ENCODE data around the gene ABCG1.

Gene ABCG1

DNA sequence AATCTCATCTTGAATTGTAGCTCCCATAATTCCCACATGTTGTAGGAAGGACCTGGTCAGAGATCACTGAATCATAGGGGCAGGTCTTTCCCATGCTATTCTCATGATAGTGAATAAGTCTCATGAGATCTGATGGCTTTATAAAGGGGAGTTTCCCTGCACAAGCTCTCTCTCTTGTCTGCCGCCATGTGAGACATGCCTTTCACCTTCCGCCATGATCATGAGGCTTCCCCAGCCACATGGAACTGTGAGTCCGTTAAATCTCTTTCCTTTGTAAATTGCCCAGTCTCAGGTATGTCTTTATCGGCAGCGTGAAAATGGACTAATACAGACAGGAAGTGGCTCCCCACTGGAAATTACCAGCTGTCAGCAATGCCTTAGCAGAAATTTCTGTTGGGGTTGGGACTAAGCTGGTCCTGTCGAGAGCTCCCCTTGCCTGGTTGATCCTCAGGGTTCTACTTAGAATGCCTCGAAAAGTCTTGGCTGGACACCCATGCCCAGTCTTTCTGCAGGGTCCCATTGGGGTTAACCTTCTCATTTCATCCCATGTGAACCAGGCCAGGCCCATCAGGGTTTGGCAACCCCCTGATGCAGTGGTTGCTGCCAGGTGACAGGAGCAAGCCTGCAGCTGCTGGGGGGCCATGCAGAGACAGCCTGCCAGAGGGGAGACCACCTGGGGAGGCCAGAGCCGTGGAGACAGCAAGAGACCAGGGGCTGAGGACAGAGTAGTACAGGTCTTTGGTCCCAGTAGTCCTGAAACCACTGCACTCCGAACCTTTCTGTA is 2.8 kb upstream of the ABCG1 start:
- no peak for DNase-seq

DNA sequence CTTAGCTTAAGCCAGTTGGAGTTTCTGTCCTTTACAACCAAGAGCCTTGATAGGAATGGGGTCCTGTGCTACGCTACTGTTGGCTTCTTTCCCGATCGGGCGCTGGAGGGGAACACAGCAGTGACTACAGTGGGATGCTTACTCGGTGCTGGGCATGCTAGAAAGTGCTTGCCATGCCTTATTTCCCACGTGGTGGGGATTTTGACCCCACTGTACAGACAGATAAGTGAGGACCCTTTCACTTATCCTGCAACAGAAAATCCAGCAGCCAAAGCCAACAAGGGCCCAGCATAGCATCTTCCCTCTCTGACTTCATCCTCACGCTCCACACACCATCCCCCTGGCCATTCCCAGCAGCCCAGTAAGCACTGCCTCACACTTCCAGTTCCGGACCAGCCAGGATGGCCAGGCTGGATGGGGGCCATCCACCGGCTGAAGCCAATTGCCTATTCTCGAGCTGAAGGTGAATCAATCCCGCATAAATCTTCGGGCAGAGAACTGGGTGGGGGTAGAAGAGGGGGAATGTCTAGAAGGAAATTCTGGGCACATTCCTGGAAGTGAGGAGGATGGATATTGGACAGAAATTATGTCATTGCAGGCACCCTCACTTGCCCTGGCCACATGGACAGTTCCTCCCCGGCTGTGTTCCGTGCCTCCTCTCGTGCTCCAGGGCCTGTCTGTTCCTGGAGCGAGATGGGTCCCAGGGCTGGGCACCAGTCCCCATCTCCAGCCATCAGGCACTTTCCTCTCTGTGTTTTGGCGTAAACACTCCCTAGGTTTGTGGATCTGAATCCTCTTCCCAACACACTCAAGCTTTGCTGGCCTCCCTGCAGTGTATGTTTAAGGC is 2.0 kb upstream of the ABCG1 start:
- no peak for DNase-seq

DNA sequence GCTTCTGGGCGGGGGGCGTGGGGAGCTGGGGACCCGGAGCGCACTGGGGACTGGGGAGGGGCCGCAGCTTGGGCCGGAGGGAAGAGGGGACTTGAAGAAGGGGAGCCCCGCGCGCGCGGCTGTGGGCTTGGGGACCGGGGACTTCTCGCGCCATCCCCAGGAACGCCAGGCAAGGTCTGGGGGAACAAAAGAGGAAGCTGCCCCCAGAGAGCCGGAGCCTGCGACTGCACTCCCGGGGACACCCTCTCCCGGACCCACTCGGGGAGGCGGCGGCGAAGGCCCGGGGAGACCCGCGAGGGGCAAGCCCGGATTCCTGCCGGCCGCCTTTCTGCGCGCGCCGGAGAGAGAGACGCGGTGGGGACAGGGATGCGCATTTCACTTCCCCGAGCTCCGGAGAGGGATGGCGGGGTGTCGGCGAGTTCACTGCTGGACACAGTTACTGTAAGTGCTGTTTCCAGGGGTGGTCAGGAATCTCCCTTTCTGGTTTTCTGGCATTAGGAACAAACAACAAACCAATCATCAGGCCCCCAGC is 732 bp downstream of the ABCG1 start:
- DNase-seq: no peak

DNA sequence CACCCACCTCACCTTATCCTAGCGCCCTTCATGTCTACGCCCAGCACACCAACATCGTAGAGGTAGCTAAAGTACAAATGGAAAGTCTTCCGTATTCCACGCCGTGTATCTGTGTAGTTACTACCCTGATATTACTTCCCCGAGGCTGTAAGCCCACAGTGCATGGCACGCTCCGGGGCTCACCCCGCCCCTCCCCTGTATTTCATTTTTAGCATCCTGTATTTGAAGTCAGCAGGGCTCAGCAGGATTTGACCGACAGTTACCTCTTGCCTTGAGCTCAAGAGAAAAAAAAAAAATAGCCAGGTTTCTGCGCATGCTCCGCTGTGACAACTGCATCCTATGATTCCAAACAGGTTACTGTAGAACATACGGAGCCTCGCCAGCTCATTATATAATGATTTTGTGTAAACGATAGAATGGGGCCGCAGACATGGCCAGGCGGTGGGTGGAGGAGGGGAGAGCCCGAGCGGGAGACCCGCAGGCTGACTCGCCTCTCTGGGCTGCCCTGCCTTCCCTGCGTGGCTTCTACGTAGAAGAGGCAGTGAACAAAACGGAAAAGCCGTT is 1.3 kb downstream of the ABCG1 start:
- no peak for DNase-seq

DNA sequence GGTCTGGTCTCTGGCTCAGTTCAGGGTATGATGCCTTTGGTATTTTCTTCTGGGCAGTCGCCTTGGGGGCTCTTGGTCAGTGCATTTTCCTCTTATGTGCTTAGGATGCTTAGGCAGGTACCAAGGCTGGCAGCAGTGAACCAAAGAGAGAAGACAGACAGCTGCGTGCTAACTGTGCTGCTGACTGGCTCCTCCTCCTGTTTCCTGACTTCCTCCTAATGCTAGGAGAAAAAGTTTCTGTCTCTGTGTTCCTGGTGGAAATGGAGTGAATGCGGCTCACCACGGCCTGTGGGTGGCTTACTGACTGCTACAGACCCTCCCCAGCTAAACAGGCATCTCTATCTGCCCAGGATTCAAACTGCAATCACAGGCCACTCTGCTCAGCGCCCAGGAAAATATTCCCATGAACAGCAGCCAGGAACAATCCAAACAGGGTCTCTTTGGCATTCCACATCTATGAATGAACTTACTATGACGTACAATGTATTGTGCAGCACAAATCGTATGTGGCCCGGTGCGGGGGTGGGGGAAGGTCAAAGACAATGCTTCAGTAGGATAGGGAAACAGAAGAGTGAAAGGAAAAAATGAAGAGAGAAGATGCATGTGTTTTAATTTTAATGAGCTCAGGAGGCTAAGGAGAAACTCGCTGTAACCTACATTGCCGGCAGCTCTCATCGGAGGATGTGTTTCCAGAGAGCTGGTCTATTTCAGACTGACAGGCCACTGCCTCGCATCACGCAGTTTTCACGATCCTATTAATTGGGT is 2.8 kb downstream of the ABCG1 start:
- DNase-seq: no peak

DNA sequence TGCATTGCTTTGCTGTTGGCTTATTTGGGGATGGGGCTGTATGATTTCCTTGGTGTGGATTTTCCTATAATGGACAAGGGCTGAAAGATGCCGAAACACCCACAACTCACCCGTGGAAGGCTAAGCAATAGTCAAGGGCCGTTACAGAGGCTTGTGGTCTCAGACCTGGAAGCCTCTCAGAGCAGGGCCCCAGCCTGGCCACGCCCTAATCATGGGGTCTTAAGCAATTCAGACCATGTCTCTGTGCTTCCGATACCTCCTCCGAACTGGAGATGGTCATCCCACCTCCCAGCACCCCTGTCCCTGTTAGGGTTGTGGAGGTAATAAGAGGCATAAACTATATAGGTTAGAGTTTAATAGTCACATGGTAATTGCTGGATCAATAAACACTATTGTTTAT is 3.4 kb downstream of the ABCG1 start:
- no peak for DNase-seq

DNA sequence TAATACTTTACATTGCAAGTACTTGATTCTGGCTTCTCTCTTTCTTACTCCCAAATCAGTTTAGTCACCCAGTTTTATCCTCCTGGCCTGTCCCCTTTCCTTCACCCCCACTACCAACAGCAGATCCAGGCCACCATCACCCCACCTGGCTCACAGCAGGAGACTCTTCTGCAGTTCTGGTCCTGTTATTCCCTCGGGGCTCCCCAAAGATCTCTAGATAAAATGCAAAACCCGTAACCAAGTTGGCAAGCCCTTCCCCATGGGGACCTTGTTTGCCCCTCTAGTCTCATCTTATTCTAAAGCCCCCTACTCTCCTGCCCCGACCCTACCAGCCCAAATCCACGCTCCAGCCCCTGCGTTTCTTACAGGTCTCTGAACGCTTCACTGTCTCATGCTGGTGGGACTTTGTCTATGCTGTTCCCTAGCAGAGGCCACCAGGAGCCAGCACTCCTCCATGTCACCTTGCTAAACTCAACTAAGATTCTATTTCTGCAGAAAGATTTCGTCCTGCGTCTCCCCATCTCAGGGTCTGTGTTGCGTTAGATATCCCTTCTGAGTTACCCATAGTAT is 4.0 kb downstream of the ABCG1 start:
- no peak for DNase-seq

DNA sequence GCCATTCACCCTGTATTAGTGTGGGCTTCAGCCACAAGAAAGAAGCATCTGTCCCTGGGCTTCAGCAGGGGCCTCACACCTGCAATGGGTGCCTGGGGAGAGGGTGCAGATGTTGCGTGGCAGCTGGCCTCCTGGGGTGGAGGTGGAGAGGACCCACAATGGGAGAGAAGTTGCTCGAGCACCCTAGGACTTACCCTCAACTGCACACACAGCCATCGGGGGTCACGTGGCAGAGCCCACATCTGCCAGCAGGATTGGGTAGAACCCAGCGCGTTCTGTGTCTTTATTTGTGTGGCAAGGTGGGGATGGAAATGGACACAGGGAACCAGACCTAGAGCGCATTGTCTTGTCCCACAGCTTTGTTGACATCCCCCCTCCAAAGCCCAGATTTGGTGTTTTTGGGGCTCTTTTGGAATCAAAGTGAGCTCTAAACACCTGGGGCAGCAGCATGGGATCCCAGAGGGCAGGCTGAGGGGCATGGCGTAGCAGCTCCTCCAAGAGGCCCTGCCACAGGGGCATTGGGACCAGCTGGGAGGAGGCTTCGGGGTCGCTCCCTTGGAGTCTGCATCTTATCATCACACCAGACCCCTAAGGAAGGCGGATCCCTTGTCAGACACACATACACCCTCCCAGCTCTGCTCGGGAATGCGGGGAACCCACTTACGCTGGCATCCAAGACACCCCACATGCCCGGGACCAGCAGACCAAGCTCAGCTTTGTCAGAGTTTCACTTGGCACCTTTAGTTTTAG is 5.1 kb downstream of the ABCG1 start:
- DNase-seq: no peak

DNA sequence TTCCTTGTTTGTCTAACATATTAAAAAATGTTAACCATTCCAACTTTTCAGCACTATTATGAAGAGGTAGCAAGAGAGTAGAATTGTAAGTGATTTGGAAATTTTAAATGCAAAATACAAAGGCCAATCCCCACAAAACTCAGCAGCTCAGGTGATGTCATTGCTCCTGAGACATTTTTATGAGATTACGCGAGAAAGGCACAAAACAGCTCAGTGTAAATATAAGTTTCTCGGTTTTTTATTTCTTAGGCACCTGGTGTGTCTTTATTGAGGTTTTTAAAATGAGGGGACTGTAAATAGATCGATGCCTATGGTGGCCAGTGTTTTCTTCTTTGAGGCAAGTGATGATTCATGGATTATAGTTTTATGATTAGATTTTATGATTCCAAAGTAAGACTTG is 6.1 kb downstream of the ABCG1 start:
- no peak for DNase-seq

DNA sequence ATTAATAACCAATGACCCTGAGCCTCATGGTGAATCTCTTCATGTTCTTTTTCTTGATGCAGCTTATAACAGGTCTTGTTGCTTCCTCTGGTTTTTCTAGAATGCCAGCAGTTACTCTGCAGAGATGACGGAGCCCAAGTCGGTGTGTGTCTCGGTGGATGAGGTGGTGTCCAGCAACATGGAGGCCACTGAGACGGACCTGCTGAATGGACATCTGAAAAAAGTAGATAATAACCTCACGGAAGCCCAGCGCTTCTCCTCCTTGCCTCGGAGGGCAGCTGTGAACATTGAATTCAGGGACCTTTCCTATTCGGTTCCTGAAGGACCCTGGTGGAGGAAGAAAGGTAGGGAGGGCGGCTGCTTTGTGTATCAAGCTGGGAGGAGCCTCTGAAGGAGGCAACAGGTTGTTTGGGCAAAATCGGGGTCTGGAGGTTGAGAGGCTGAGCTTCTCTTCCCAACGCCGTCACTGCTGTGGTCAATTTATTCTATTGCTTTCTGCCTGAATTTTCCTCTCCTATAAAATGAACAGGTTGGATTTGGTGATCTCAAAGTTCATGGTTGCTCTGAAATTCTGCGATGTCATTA is 6.7 kb downstream of the ABCG1 start:
- no peak for DNase-seq

DNA sequence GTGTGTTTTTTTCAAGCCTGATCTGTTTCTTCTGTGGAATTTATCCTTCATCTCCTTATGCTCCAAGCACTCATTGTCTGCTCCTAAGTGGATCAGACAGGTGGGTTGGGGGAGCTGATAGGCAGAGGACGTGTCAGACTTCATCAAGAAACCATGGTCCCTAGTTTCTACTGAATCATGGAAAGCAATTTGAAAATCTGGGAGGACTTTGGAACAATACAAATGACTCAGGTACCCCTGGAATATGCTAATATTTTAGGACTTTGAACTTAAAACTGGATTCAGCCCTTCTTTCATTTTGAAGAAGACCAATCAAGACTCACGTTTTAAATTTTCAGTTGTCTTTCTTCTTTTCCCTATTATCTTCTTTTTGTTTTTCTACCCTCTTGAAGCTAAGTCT is 7.7 kb downstream of the ABCG1 start:
- DNase-seq: no peak

DNA sequence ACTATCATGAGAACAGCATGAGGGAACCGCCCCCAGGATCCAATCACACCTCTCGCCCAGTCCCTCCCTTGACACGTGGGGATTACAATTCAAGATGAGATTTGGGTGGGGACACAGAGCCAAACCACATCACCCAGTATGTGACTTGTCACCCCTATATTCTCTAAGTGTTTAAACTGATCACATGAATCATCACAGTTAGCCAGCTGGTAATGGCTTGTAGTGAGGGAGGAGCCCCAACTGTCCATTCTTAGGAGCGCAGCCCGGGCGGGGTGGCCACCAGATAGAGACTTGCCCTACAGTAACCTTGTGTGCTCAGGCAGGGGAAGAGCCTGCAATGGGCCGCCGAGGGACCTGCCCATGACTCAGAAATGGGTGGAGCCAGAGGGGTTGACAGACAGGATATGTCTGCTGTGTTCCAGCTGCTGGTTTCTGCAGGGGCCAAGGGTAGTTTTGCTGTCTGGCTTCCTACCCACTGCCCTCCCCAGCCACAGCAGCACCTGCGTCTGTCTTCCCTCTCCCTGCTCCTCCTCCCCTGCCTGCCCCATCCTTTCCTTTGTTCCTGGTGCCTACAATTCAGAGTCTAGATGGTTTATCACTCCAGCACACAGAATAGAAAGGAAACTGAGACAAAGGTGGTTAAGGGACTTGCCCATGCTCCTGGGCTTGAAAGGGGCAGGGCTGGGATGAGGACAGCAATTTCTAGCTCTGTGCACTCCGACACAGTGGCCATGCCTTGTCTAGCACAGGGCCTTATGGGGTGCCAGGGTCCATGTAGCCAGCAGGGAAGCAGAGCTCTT is 9.2 kb downstream of the ABCG1 start:
- no peak for DNase-seq

DNA sequence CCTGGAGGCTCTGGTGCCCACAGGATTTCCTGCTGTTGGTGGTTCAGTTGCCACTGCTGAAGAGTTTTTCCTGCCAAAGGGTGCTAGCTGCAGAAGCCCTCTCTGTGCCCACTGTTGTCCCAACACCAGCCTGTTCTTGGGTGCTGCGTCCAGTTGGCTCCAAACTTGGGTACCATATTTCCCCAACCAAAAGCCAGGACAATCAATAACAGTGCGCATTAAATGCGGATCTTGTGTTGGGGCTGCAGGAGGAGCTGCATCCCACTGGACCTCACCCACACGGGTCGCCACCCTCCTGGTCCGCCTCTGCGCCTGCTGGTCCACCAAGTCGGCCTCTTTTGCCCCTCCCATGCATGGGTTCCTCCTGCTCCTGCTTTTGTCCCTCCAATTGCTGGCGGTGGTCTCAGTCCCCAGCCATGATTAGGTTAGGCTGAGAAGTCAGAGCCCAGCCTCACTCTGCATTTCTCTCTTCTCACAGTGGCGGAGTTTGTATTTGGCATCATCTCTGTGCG is 9.8 kb downstream of the ABCG1 start:
- no peak for DNase-seq

DNA sequence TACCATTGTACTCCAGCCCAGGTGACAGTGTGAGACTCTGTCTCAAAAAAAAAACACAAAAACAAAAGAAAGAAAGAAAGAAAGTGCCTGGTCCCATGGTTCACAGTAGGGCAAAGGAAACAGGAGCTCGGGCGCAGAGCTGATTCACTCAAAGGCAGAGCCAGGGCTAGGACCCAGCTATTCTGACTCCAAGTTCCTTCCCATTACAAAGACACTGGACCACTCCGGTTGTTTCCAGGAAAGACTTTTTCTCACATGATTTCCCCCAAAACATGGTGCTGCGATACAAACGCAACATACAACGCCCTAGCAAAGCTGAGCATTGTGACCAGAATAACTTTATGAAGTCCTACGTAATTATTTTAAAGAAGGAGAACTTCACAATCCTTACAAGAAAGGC is 10.7 kb downstream of the ABCG1 start:
- no peak for DNase-seq

DNA sequence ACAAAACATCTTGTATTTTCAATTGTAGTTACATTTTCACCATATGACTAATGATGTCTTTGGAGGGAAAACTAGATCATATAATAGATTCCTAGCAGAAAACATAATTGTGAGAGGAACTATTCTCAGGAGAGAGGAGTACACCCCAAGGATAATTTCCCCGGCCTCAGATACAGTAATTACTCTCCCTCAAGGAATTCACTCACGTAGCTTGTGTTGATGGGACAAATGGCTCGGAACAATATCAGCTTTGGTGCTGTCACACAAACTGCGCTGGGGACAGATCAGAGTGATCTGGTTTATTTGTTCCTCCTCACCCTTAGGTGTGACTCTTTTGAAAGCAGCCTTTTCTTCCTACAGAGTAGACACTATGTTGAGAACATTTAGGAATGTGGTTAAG is 11.2 kb downstream of the ABCG1 start:
- DNase-seq: no peak

DNA sequence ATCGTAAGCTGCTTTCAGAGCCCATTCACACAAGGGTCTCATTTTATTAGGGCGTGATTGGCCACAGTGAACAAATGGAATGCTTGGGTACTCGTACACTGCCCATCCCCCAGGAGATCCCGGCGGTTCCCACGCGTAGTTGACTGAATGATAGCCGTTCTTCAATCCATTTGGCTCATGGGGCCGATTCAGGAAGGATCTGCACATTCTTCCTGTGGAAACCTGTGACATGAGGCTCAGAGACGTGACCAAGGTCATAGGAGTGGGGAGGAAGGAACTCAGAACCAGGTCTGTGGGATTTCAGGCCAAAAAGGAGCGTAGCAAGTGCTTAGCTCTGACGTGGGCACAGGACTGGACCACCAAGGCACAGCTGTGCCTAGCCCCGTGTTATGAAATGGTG is 11.7 kb downstream of the ABCG1 start:
- DNase-seq: no peak

DNA sequence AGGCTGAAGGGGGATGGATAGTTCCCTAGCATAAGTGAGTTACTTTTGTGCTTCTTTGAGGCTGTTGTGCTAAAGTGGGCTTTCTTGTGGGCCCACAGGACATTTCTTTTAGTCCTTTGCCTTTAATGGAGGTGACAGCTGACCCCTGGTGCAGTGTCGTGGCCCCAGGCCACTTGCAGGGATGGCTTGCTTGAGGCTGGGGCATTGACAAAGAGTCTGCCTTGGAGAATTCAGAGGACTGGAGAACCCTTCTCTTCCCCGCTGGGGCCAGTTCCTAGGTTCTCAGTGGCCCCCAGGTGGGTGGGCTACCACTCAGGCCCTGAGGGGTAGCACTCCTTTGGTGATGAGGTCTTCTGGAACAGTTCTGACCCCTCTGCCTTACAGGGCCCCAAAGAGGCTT is 12.8 kb downstream of the ABCG1 start:
- no peak for DNase-seq

DNA sequence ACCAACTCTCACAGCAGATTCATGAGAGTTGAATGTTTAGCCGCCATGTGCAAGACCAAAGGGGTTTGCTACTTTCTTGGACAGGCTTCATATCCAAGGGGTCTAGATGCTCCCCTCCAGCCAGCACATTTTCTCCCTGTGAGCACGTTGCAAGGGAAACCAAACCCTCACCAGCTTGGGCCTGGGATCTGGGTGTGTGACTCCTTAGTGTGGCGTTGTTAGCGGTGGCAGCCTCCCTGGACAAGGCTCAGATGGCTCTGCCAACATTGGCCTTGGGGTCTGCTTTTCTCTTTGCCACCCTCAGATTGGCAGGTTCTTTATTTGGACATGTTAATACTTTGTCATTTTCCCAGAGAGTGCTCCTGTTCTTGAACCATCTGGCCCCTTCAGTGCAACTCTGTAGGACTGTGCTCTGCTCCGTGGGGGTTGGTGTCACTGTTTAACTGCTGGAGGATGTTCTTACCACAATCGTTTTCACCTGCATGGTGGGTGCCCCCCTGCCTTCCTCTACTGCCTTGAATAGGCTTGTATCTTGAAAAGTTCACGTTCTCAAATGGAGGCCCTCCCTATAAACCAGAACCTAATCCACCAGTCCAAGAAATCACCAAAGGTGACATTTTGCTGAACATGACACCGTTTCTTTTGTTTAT is 13.4 kb downstream of the ABCG1 start:
- DNase-seq: no peak

DNA sequence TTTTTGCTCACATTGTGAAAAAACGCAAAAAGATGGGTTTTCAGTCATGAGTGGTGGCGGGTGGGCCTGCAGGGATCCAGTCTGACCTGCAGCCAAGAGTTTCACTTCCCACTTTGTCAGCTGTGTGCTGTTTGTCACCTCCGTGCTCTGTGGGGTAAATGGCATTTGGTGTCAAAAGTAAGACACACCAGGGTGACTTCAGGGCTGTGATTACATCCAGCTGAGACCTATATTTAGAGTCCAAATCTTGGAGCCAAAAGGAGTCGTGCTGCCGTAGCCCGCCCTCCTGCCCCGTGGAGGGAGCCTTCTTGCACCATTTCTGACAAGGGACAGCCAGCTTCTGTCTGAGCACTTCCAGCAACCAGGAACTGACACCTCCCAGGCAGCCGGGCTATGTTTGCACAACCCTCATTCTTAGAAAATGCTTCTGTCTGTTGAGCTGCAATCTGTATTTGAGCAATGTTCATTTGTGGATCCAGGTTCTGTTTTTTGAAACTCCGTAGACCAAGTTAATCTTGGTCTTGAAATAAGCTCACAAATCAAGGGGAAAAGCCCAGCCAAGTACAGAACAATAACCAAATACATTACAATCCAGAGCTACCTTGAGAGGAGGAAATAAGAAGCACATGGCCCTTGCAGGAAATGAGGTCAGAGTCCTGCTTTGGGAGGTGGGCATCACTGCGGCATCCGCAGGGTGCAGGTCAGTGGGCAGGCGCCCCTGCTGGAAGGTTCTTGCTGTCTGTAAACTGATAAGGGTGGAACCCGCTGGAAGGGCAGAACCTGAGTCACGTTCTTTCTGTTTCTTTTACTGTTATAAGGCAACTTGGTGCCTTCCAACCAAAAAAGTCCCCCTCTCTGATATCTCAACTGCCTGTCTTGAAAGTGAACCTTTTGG is 14.4 kb downstream of the ABCG1 start:
- DNase-seq: no peak

Measured in NCI-H446 treated with DMSO at 0.1 percent for 48 hours (cell line).